GM18505 (cell line): ENCODE measurements around the gene KAZN.
"Not testable (repeated sequence)": the region's sequence is repeated elsewhere in the genome, so short reads cannot be mapped to it uniquely, and the experiment has no call there.

Experiments
- ATAC-seq: cut with Tn5 transposase; IDR thresholded peaks from one replicate; pipeline ENCODE4 v1.9.1; 2021; ENCODE audit not compliant: unreplicated experiment
- POLR2A ChIP-seq: IDR thresholded peaks from 4 replicates; pipeline ENCODE4 v1.6.1; 2011; ENCODE audit warnings: borderline replicate concordance; ENCODE audit not compliant: insufficient read depth, insufficient read length; ENCODE audit errors: extremely low read depth

KAZN gene

GRCh38 chr1:14955976-14956375 lies 357.5 kb downstream of the KAZN start:
- ATAC-seq, result no peak
- no peak for TF ChIP-seq POLR2A

- no peak for ATAC-seq
Observed at GRCh38 chr1:14956579-14957195, 358.2 kb downstream of the KAZN start.

GRCh38 chr1:14957375-14958098 lies 359.1 kb downstream of the KAZN start:
- TF ChIP-seq POLR2A, result no peak
- ATAC-seq, result no peak

More at GRCh38 chr1:14956579-14957195, 358.2 kb downstream of the KAZN start:
- no peak for TF ChIP-seq POLR2A

- TF ChIP-seq POLR2A, result no peak
- no peak for ATAC-seq
Observed at GRCh38 chr1:14958249-14959058, 360.0 kb downstream of the KAZN start.

GRCh38 chr1:14959059-14959694 lies 360.7 kb downstream of the KAZN start:
- ATAC-seq, result no peak

GRCh38 chr1:14961661-14962267 lies 363.3 kb downstream of the KAZN start:
- ATAC-seq, result no peak
- TF ChIP-seq POLR2A, result no peak

More at GRCh38 chr1:14959059-14959694, 360.7 kb downstream of the KAZN start:
- TF ChIP-seq POLR2A, result no peak

GRCh38 chr1:14962407-14962806 lies 363.9 kb downstream of the KAZN start:
- no peak for ATAC-seq
- TF ChIP-seq POLR2A, result no peak

- ATAC-seq, result not testable (repeated sequence)
Observed at GRCh38 chr1:14963791-14964710, 365.6 kb downstream of the KAZN start.

- no peak for TF ChIP-seq POLR2A
- ATAC-seq, result no peak
Observed at GRCh38 chr1:14964711-14965055, 366.2 kb downstream of the KAZN start.

- TF ChIP-seq POLR2A, result no peak
- no peak for ATAC-seq
Observed at GRCh38 chr1:14968251-14968851, 369.9 kb downstream of the KAZN start.

GRCh38 chr1:14969006-14969405 lies 370.5 kb downstream of the KAZN start:
- no peak for TF ChIP-seq POLR2A
- no peak for ATAC-seq
